Hepatocyte (in vitro differentiated cells): ENCODE measurements around the gene LRRC1. TPM values are rescaled to one million over a fixed set of nuclear protein-coding genes. Genes with fewer than 3 reads are reported as not detected.

ENCODE experiments used
- DNase-seq: peaks from one replicate; pipeline ENCODE4 v3.0.0-alpha.2; 2016; ENCODE audit warnings: low spot score
- H2AFZ ChIP-seq: fragments of 200-600 bp; sonication (generic); 2 replicates; pipeline ENCODE4 v1.6.0; 2016; ENCODE audit warnings: antibody characterized with exemption, mild to moderate bottlenecking
- H3K27ac ChIP-seq: fragments of 200-600 bp; sonication (generic); 2 replicates; pipeline ENCODE4 v1.5.1; 2016; ENCODE audit warnings: mild to moderate bottlenecking
- H3K27me3 ChIP-seq: fragments of 200-600 bp; sonication (generic); 2 replicates; pipeline ENCODE4 v1.6.1; 2016
- H3K36me3 ChIP-seq: fragments of 200-600 bp; sonication (generic); replicated peaks from 2 replicates; pipeline ENCODE4 v1.5.1; 2016; ENCODE audit warnings: low read depth; ENCODE audit not compliant: insufficient read depth
- H3K4me1 ChIP-seq: fragments of 200-600 bp; sonication (generic); 2 replicates; pipeline ENCODE4 v1.5.1; 2016; ENCODE audit warnings: mild to moderate bottlenecking, moderate library complexity; ENCODE audit not compliant: insufficient read depth
- H3K4me2 ChIP-seq: fragments of 200-600 bp; sonication (generic); 2 replicates; pipeline ENCODE4 v1.6.0; 2016
- H3K4me3 ChIP-seq: fragments of 200-600 bp; sonication (generic); 2 replicates; pipeline ENCODE4 v1.5.1; 2016; ENCODE audit warnings: mild to moderate bottlenecking
- H3K79me2 ChIP-seq: fragments of 200-600 bp; sonication (generic); 2 replicates; pipeline ENCODE4 v1.6.0; 2017; ENCODE audit warnings: mild to moderate bottlenecking
- H3K9me2 ChIP-seq: fragments of 200-600 bp; sonication (generic); replicated peaks from 2 replicates; pipeline ENCODE4 v1.6.0; 2017; ENCODE audit warnings: mild to moderate bottlenecking; ENCODE audit not compliant: insufficient read depth
- H3K9me3 ChIP-seq: fragments of 200-600 bp; sonication (generic); 2 replicates; pipeline ENCODE4 v1.5.1; 2016; ENCODE audit warnings: low read depth, mild to moderate bottlenecking
- H4K20me1 ChIP-seq: fragments of 200-600 bp; sonication (generic); 2 replicates; pipeline ENCODE4 v1.6.0; 2016; ENCODE audit warnings: mild to moderate bottlenecking; ENCODE audit not compliant: insufficient read depth, poor library complexity, severe bottlenecking
- CTCF ChIP-seq: fragments of 200-600 bp; sonication (generic); IDR thresholded peaks from 2 replicates; pipeline ENCODE4 v1.5.1; 2016; ENCODE audit warnings: antibody characterized with exemption, mild to moderate bottlenecking; ENCODE audit not compliant: poor library complexity
- EZH2 ChIP-seq: fragments of 200-600 bp; sonication (generic); IDR thresholded peaks from 2 replicates; pipeline ENCODE4 v1.6.1; 2016; ENCODE audit warnings: antibody characterized with exemption, mild to moderate bottlenecking, borderline replicate concordance
- EZH2phosphoT487 ChIP-seq: fragments of 200-600 bp; sonication (generic); IDR thresholded peaks from one replicate; pipeline ENCODE4 v1.6.1; 2018; ENCODE audit warnings: antibody characterized with exemption, mild to moderate bottlenecking, low read depth, moderate library complexity; ENCODE audit not compliant: unreplicated experiment, severe bottlenecking
- WGBS: methylation state at CpG from one replicate; pipeline ENCODE4 v1.1.6; 2016; ENCODE audit warnings: low lambda C conversion rate; ENCODE audit errors: missing lambda C conversion rate; 5-methylcytosine and 5-hydroxymethylcytosine counted together
- polyA plus RNA-seq: library from polyadenylated mRNA; unstranded; fragments of >200 nt; fragmentation: Nextera tagmentation; extraction: Ambion mirVana; gene quantifications from 2 replicates; pipeline ENCODE4 v1.2.1, GENCODE V29; 2016
- total RNA-seq: library from RNA; depleted of rRNA; stranded (reverse); fragments of >200 nt; gene quantifications from 2 replicates; pipeline ENCODE4 v1.2.3, GENCODE V29; 2014

Gene LRRC1
- total and polyA plus RNA-seq, 2 experiments from 2014 or later = 54.3 to 61.4 TPM

- H3K4me1 ChIP-seq = peaks cover 22% of the 10 kb centered on the region
- H4K20me1 ChIP-seq = peaks cover 34% of the 10 kb centered on the region
- H3K79me2 ChIP-seq = peaks cover 100% of the 10 kb centered on the region
Observed at GRCh38 chr6:53818858-53819609, 24.2 kb downstream of the LRRC1 start.

GRCh38 chr6:53822401-53823125 is 27.8 kb downstream of the LRRC1 start:
- H3K4me1 ChIP-seq = peaks cover 18% of the 10 kb centered on the region
- WGBS = 76% methylated on average over 10 of the region's 10 CpGs
- no peak for DNase-seq

More at GRCh38 chr6:53818858-53819609, 24.2 kb downstream of the LRRC1 start:
- Histone ChIP-seq H3K27ac (no peak overlapping the region), H3K27me3 (no peaks in the 10 kb centered on the region), H3K9me3 (no peaks in the 10 kb centered on the region), H2AFZ (no peak overlapping the region), H3K4me2 (no peak overlapping the region), H3K36me3 (no peaks in the 10 kb centered on the region), H3K9me2 (no peaks in the 10 kb centered on the region), H3K4me3 (no peak overlapping the region)
- WGBS = 54% methylated on average over 3 of the region's 3 CpGs
- no peak for TF ChIP-seq CTCF
- no peak for TF ChIP-seq EZH2phosphoT487
- no peak for TF ChIP-seq EZH2
- no peak for DNase-seq

GRCh38 chr6:53824714-53825113 is 29.9 kb downstream of the LRRC1 start:
- TF ChIP-seq EZH2phosphoT487 (no peak), CTCF (no peak), EZH2 (no peak)
- Histone ChIP-seq H3K4me3 (no peak overlapping the region), H3K9me3 (no peaks in the 10 kb centered on the region), H2AFZ (no peak overlapping the region), H3K36me3 (no peaks in the 10 kb centered on the region), H3K4me1 (peaks cover 38% of the 10 kb centered on the region), H3K9me2 (no peaks in the 10 kb centered on the region), H3K4me2 (no peak overlapping the region), H3K79me2 (peaks cover 99% of the 10 kb centered on the region), H4K20me1 (peaks cover 20% of the 10 kb centered on the region), H3K27ac (no peak overlapping the region), H3K27me3 (no peaks in the 10 kb centered on the region)
- DNase-seq = no peak
- WGBS = 94% methylated on average over 1 of the region's 1 CpG

More at GRCh38 chr6:53822401-53823125, 27.8 kb downstream of the LRRC1 start:
- H4K20me1 ChIP-seq = peaks cover 22% of the 10 kb centered on the region
- no peaks in the 10 kb centered on the region for H3K36me3 ChIP-seq
- H2AFZ ChIP-seq = no peak overlapping the region
- TF ChIP-seq EZH2phosphoT487 (no peak), EZH2 (no peak), CTCF (no peak)
- no peaks in the 10 kb centered on the region for H3K9me2 ChIP-seq
- H3K9me3 ChIP-seq = no peaks in the 10 kb centered on the region
- H3K27ac ChIP-seq = no peak overlapping the region
- no peak overlapping the region for H3K4me3 ChIP-seq
- no peak overlapping the region for H3K4me2 ChIP-seq
- H3K27me3 ChIP-seq = no peaks in the 10 kb centered on the region
- H3K79me2 ChIP-seq = peaks cover 100% of the 10 kb centered on the region
